Glomerular visceral epithelial cell (primary cell): ENCODE measurements around the gene AVPR2.

ENCODE experiments used
- DNase-seq: peaks from one replicate; pipeline ENCODE4 v3.0.0-alpha.2; 2016; ENCODE audit errors: extremely low spot score

Gene AVPR2

GRCh38 chrX:153952373-153953026 is 48.0 kb downstream of the AVPR2 start:
- DNase-seq, result no peak

- DNase-seq, result peak; percentile 65
These were observed 48.9 kb downstream of the AVPR2 start for GRCh38 chrX:153953342-153953830.

- no peak for DNase-seq
These were observed 49.6 kb downstream of the AVPR2 start for GRCh38 chrX:153953892-153954557.

GRCh38 chrX:153954558-153955227 is 50.2 kb downstream of the AVPR2 start:
- no peak for DNase-seq

GRCh38 chrX:153955228-153955732 is 50.8 kb downstream of the AVPR2 start:
- no peak for DNase-seq

GRCh38 chrX:153956044-153956907 is 51.8 kb downstream of the AVPR2 start:
- no peak for DNase-seq
